GM21515 (cell line): ENCODE results near the gene RACK1.
A peak's percentile ranks its signal among the peaks of the same experiment; 100 is the strongest.

Experiments used
- ATAC-seq: cut with Tn5 transposase; IDR thresholded peaks from one replicate; pipeline ENCODE4 v1.9.1; 2021; ENCODE audit not compliant: unreplicated experiment

Gene RACK1

DNA sequence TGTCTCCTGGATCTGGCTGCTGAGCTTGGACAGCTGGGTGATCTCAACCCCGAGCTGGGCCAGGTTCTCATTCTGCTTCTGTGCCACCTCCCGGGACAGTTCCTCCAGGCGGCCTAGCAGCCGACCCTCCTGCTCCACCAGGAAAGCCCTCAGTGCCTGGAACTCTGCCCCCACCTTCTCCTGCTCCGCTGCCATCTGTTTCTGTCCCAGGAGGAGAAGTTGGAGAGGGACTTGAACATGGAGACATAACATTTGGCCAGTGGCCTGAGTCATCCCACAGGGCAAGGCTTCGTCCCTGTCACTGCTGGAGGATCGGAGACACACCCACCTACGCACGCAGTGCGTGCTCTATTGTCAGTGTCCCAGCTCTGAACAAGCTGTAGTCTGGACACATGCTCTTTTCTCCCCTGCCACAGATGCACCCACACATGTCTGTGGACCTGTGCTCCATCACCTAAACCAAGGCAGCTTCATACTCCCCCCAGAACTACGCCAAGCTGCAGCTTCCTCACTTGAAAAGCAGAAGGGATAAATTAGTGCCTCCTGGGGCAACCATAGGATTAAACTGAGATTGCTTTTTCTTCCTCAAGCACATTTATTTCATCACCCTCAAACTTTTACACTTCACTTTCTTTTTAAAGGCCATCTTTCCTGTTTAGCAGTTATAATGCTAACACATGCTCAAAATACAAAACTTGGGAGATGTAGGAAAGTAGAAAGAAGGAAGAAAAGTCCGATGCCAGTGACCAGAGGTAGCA, 43.6 kb downstream of the RACK1 start:
- no peak for ATAC-seq

DNA sequence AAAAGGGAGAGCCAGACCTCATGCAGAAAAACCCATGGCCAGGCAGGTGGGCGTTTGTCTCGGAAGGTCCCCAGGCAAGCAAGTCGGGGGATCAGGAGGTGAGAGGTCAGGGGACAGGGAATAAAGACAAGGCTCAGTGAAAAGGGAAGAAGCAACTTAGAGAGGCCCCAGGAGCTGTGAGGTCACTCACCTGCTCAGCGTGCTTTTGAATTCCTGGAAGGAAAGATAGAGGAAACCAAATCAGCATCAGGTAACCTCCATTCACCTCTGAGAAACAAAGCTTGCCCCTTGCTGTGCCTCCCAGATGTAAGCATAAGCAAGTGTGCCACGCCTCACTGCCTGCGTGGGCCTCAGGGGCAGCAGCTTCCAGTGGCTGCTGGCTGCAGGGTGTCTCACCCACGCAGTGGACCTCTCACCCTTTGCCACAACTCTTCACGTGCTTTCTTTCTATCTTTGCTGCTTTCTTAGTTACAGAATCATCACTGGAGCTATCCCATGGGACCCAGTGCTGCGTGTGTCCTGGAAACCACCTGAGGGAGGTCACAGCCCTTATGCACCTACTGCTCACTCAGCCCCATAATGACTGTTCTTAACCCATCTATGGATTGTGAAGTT, 44.7 kb downstream of the RACK1 start:
- ATAC-seq, result no peak

DNA sequence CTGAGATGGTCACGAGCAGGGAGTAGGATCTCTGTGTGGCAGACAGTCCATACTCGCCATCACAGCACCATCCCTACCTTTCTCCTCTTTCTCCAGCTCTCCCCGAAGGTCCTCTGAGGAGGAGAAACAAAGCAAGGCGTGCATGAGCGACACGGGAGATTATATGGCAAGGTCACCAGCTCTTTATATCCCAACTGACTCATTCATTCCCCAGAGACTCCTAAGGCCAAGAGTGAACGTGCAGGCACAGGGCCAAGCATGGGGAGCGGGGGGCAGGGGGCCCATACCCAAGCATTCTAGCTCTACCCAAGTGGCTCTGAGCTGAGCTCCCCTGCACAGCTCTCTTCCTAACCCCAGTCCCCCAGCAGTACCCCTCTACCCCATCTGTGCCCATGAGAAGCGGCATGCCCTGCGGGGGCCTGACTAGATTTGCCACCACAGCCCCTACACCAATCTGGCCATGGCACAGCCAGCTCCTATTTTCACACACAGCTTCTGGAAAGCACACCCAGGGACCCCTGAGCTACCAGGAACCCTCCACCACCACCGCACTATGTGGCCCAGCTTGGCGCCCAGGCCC, 45.5 kb downstream of the RACK1 start:
- no peak for ATAC-seq

DNA sequence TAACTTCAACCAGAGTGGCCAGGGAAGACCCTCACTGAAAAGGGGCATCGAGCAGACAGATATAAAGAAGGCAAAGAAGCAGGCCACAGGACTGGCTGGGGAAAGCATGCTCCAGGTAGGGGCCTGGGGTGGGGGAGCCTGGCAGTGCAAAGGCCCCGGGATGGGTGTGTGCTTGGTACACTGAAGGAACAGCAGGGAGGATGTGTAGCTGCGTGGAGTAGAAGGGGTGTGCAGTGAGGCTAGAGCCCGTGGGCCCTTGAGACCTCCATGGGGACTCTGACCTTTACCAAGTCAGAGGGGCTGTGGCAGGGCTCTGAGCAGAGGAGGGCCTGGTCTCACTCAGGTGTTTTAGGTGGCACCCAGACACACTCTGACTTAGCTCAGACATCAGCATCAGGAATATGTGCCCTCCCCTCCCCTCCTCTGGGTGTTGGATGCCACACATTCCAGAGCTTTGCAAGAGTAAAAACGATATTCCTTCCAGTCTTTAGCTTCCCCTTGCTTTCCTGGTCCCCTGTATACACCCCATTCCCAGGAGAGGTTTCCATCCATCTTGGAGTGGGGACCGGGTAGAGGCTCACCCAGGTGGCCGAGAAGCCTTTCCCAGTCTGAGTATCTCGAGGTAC, 46.3 kb downstream of the RACK1 start:
- no peak for ATAC-seq

DNA sequence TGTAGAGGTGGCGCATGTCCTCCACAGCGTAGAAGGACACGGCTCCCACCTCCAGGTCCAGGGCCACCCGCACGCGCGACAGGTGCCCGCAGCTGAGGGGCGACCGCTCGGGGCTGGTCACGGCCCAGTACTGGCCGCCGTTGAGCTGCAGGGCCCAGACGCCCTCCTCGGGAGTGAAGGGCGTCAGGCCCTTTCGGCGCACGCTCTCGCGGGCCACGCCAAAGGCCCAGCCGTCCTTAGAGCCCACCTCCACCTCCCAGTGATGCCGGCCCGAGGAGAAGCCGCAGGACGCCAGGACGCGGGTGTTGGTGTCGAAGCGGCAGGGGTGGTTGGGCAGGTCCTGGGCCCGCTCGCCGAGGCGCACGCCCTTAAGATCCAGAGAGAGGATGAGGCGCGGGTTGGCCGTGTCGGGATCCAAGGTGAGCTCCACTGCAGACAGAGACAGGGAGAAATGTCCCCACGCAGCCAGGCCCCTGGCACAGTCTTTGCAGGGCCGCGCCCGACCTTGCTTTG, 48.4 kb downstream of the RACK1 start:
- ATAC-seq, result no peak

DNA sequence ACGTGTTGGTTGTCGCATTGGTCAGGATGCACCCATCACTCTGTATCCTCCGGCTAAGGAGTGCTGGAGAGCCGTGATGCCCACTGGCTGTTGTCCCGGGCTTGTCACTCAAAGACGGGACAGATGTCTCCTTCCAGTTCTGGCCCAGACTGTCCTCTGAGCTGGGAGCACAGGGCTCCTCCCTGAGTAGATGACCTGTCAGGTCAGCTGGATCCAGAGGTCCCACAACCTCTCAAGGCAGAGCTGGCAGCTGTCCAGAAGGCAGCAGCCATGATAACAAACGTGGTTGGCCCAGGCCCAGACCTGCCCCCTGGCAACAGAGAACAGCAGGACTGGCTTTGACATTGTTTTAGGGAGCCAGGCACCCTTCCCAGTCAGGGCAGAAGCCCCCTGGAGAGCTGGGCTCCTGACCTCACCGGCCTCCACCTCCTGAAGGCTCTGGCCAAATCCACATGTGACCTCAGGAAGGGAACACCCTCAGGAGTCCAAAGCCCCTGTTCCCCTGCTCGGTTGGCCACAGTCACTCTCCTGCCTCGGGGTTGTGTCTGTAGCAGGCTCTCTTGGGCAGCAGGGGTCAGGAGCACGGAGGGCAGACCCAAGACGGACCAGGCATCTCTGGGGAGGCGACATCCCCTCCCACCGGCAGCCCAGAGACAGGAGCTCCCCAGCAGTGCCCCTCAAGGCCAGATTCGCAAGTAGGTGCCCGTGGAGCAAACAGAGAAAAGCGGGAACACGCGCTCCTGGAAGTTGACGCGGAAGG, 49.0 kb downstream of the RACK1 start:
- ATAC-seq, result no peak

DNA sequence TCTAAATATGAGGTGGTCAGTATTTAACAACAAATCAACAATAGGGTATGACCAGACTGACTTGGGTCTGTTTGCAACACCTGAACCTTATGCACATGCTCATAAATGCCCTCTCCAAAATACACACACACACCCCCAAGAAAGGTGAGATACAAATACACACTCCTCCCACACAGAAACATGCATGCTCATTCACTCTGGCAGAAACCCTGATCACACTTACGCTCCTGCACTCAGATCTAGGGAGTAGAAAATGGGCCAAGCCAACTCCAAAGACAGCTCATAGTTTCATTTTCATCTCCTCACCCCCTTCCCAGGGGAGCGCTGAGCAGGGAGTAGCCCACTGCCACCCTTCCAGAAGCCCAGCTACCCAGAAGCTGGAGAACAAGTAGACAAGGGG, 50.0 kb downstream of the RACK1 start:
- ATAC-seq, result no peak

DNA sequence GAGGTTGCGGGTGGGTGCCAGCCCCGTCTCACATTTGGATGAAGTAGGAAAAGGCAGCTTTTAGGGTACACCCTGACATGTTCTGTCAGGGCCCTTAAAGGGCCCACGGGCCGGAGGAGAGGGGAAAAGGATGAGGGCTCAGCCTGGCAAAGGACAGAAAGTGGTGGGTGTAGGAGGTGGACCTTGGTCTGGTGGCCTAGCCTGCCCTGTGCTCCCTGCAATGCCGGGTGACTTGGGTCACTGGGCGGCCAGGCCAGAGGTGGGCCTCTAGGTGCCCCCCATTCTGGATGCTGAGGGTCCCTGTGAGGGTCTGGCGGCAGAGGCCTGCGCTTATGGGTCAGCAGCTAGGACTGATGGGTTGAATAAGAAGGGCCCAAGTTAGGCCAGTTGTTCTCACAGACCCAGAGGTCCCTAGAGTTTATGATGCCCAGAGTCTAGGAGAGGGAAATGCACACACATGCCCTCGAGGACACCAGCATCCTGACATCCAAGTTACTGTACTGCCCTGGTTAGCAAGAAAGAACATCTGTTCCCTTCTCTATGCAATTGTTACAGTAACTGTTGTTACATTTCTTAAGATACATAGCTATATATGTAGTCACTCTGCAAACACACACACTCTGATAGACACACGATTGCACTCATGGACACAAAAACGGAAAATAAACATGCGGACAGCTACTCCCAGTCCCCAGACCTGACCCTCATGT, 51.2 kb downstream of the RACK1 start:
- no peak for ATAC-seq

DNA sequence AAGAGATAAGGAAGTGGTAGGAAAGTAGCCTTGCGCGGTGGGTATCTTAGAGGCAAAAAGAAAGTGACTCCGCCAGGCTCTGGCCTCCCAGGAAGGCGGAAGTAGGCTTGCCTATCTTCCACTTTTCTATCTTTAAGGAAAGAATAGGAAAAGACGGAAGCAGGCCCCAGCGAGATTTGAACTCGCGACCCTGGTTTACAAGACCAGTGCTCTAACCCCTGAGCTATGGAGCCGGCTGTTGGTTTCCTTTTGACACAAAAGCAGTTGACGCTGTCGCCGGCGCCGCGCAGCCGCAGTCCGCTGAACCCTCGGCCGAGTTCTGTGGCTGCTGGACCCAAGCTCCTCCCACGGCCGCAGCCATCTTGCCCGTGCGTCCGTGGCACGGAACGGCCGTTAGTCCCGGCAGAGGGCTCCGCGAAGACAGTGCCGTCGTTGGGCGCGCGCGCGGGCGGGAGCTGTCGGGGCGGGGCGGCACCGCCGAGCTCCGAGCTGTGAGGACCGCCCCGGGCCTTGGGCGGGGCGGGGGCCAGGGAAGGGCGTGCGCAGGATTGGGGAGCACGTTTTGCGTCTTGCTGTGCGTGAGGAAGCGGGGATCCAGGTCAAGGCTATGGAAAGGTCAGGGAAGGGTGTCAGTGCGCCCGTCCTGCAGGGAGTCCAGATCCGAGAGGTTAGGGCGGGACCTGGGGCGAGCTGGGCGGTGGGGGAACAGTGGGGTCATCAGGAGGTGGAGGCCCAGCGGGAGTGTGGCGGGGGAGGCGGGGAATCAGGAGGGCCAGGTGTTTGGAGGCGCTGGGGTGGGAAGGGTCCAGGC, 52.0 kb downstream of the RACK1 start:
- ATAC-seq, result peak; percentile 59

DNA sequence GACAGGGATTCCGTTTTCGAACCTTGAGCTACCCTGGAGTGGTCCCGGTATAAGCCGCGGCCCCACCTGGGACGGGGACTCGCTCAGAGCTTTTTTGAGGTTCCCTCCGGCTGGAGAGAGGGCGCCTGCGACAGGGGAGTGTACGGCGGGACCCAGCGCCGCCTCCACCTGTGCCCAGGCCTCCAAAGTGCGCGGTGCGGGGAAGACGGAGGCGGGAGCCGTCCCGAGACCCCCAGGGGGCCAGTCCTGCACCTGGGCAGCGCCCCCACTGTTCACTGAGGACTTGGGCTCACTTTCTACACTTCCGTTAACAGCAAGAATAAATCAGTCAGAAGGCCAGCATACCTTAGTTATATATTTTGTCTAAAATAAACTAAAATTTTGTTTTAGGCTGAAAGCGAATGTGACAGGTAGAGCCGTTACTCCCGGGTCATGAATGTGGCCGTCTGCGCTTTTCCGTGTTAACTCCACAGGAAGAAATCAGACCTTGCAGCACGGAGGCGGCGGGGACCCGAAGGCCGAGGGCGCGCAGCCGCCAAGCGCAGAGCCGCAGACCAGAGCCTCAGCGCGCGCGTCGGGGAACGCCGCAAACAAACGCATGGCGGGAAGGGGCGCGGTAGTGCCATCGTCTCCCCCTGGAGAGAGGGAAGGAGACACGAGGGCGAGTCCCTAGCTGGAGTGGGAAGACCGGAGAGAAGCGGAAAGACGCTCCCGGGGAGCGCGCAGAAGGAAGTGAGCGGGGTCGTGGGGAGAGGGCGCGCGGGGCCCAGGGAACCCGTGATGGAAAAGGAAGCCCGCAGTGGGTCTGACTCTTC, 52.8 kb downstream of the RACK1 start:
- peak; percentile 3 for ATAC-seq

DNA sequence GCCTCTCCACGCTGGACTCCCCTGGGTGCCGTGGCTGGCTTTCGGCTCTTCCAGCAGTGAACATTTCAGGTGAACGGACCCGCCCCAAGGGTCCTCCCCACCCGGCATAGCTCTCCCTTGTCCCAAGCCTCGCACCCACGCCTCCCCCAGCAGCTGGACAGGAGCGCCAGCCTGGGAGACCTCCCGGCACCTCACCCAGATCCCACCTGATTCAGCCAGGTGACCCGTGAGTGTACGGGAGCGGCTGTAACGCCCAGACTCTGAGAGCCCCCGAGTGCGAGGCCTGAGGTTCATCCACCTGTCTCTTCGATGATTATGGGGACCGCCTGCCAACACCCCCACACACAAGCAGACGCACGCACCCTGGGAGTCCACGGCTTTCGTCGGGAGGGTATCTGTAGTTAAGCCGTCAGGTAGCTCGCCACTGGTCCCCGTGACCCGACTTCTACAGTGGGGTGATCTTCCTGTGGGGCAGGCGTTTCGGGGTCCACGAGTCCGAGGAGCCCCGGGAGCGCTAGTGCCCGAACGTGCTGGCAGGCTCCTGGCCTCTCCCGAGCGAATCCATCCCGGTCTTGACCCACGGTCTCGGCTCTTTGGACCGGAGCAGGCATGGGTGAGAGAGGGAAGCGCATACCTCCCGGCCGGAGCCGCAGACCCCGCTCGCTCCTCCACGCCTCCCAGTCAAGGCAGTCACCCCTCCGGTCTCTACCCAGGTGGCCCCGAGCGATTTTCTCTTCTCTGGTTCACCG, 53.6 kb downstream of the RACK1 start:
- ATAC-seq, result no peak

DNA sequence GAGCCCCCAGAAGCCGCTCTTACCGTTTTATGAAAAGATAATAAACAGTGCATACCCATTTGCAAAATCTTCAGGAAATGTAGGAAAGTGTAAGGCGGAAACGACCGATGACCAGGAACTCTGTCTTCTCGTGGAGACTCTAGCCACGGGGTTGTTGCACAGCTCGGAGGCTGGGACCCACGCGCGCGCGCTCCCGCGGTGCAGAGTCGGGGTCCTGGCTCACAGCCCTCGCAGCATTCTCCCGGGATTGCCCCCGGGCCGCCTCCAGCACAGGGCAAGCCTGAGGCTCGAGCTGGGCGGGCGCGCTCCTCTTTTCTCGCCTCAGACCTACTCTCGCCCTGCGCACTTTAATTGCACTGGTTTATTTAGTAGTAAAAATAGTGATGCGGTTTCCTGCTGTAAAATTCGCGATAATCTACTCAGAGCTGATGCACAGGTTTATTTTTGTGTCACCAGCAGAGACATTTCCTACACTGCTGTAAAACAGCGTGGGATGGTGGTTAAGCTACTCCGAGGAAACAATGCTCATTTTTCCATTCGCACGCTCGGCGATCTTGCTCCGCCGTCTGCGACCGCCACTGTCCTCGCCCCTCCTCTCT, 54.2 kb downstream of the RACK1 start:
- no peak for ATAC-seq

DNA sequence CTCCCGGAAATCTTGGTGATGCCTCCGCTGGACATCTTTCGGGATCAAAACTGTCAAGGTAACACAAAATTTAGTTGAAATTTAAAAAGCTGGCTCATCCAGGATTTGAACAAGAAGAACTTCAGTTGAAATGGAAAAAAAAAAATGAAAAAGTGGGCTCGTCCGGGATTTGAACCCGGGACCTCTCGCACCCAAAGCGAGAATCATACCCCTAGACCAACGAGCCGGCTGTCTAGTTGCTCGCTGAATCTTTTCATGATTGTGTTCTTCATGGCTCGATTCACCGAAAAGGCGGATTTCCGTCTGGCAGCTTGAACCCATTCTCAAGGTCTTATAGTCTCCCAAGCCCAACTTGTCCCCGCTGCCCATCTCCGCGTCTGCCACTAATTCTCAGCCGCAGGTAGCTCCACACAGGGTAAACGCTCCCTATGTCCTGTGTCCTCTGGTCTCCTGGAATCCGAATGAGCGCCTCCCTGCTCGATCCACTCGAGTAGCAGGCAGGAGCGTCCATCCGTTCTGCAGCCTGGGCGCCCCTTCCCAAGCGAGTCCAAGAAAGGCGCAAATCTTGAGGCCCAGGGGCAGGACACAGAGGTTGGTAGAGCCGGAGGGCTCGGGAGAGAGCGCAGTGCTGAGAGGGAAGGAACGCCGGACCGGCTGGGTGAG, 54.9 kb downstream of the RACK1 start:
- no peak for ATAC-seq

DNA sequence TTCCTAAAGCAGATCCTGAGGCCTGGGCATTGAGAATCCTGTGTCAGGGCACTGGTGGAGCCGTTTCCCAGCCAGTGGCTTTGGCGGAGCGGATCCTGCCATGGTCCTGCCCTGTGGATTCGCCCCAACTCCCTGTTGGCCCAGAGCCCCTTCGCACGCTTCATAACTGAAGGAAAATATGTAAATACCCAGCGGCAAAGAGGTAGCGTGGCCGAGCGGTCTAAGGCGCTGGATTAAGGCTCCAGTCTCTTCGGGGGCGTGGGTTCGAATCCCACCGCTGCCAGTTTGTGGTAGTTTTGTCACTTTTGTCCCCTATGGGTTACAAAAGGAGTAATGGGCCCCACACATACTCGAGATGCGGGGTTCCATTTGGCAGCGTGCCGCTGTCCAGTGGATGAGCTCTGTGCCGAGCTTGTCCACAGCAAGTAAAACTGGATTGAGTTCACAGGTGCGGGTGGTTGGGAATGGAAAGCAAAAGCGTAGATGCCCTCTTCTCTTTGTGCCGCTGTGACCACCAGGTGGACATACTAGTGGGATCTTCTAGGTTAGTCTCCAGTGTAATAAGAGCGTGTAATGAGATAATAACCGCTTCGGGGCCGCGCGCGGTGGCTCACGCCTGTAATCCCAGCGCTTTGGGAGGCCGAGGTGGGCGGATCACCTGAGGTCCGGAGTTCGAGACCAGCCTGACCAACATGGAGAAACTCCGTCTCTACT, 56.0 kb downstream of the RACK1 start:
- no peak for ATAC-seq

DNA sequence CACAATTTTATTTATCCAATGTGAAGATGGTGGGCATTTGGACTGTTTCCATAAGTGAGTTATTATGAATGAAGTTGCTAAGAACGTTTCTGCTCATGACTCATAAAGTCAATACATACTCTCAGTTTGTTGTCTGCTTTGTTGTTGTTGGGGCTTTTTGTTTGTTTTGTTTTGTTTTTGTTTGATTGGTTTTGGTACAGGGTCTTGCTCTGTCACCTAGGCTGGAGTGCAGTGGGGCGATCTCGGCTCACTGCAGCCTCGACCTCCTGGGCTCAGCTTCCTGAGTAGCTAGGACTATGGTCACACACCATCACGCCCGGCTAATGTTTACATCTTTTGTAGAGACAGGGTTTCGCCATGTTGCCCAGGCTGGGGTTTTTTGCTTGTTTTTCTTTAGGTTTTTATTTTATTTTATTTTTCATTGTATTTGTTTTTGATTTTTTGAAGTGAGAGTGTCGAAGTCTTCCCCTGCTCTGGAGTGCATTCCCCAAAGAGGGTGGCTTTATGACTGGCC, 56.7 kb downstream of the RACK1 start:
- ATAC-seq, result no peak
